Hematopoietic multipotent progenitor cell treated with erythropoietin and hydrocortisone succinate and interleukin-3 and kit ligand, for 8 days (in vitro differentiated cells): Measurements from ENCODE around the gene RNF123.
"Not testable (repeated sequence)": the region's sequence is repeated elsewhere in the genome, so short reads cannot be mapped to it uniquely, and the experiment has no call there.

Experiments
- DNase-seq: peaks from one replicate; pipeline ENCODE4 v3.0.0-alpha.2; 2015

Gene RNF123

DNA sequence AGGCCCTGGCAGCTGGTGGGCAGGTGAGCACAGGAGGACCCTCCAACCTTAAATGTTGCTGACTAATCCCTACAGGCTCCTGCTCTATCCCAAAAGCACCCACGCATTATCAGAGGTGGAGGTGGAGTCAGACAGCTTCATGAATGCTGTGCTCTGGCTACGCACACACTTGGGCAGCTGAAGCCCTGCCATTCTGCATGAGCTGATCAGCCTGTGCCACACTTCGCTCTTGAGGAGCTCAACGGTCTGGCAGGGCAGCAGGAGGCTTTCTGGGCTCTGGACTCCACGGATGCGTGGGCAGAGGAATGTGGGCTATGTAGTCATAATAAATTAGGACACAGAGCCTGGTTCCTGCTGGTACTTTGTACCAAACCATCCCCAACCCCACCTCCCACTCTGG lies 6.2 kb upstream of the RNF123 start:
- DNase-seq = no peak

DNA sequence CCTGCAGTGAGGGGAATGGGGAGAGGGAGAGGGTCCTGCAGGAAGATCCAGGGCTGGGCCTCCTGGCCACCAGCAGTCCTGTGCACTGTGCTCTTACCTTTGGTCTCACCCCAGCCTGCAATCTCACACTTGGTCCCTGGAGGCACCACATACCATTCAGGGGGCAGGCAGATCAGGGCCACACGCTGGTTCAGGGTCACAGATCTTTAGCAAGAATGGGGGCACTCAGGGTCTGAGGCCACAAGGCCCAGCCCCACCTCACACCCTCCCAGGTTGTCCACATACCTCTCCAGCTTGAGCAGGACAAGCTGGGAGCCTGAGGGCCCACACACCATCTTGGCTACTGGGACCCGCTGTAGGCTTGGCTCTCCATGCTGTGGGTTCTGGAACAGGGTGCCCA lies 4.9 kb upstream of the RNF123 start:
- not testable (repeated sequence) for DNase-seq

DNA sequence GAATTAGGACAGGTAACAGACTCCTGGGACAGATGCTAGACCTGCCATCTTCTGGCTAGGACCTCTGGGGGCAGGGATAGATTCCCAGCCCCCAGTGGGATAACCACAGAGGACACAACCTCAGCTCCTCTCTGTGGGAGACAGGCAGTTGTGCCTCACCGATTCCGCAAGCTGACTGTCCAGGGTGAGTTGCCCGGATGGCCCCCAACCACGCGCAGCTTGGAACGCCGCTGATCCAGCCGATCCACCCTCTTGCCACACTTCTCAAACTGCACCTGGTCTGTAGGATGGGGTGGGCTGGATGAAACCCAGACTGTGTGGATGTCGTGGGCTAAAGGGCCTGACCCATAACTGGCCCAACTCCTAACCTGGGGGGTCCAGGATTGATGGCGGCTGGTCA lies 4.3 kb upstream of the RNF123 start:
- not testable (repeated sequence) for DNase-seq

DNA sequence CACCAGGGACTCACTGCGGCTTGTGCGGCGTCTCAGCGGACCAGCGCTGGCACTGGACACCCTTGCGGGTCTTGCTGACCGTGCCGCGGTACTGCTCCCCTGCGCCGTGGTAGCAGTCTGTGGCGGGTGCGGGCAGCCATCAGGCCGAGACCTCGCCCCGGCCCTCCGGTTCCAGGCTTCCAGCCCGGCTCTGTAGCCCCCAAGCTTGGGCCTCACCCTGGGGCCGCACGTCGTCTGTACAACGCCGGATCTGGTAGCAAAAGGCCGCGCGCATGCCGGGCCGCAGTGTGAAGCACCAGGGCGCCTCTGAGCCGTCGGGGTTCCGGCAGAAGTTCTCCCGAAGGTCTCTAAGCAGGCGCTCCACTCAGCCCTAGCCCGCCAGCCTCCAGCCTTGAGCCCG lies 3.5 kb upstream of the RNF123 start:
- DNase-seq = not testable (repeated sequence)

DNA sequence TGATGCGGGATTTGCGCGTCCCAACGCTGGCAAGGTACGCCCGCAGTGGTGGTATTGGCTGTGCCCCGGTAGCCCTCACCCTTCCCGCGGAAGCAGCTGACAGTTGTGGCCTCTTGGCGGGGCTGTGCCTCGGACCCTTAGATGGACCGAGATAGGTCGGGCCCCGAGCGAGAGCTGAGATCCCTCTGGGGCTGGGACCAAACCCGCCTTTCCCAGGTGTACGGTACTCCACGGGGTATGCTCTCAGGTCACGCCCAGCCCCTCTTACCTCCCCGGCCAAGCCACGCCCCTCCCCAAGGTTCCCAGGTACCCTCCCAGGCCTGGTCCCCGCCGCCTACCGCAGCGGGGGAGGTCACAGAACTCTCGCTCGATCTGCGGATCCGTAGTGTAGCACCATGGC lies 3.0 kb upstream of the RNF123 start:
- DNase-seq = peak; percentile 51

DNA sequence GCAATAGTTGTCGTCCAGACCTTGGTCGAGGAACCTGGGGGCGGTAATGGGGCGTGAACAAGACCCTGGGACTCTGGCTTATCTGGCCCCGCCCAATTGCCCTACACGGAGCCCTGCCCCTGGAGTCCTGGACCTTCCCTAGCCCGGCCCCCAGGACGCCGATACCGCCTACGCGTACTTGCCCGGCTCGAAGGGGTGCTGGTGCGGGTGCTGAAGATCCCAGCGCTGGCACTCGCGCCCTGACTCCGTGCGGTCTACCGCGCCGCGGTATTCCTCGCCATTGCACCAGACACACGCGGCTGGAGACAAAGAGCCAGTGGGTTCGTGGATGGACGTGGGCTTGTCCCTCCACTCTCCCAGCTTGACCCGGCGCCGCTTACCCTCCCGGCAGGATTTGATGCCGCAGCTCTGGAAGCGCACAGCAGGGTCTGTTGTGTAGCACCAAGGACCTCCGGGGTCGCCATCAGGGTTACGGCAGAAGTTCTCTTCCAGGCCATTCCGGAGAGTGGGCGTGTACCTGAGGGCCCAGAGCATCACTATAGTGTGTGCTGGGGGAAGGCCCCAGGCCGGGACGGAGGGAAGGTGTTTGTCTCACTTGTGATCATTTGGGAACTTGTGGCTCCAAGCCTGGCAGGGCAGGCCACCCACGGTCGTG lies 2.5 kb upstream of the RNF123 start:
- peak; percentile 93 for DNase-seq

DNA sequence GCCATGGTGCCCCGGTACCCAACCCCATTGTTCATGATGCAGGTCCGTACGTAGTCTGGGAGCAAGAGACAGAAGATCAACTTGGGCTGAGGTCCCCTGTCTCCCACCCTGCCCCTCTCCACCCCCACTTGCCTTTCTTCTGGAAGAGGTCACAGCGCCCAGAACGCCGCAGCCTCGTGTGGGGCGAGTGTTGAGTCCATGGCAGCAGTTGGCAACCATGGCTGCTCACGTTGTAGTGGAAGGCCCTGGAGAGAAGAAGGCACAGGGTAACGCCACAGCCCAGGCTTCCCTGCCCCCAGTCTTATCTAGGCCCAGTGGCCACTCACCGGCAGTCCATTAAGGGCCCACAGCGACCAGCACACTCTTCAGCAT lies 1.9 kb upstream of the RNF123 start:
- not testable (repeated sequence) for DNase-seq

DNA sequence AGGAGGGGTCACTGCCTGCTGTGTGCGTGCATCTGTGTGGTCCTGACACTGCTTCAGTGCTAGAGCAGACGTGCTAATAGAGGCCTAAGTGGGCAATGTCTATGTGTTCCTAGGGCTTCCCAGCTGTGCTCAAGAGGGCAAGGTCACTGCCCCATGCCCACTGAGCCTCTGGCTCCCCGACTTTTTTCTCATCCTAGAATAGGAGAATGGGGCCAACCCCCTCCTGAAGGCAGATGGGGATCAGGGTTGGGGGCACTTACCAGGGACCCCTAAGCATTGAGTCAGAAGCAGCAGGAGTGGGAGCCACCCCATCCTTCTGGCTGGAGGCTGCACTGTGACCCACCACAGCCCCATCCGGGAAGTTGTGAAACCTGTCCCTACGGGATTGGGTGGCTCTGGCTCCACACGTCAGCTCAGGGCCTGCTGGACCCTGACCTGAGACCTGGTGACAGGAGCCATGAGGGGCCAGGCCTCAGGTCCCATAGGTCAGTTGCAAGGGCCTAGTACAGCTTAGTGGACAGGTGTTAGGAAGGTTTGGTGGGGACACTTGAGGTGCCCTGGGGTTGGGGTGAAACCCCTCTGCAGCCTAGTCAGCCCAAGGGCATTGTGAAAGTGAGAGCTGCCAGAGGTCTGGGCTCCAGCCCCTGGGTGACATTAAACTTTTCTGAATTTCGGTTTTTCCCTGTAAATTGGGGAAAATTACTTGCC lies 865 bp upstream of the RNF123 start:
- DNase-seq = not testable (repeated sequence)

DNA sequence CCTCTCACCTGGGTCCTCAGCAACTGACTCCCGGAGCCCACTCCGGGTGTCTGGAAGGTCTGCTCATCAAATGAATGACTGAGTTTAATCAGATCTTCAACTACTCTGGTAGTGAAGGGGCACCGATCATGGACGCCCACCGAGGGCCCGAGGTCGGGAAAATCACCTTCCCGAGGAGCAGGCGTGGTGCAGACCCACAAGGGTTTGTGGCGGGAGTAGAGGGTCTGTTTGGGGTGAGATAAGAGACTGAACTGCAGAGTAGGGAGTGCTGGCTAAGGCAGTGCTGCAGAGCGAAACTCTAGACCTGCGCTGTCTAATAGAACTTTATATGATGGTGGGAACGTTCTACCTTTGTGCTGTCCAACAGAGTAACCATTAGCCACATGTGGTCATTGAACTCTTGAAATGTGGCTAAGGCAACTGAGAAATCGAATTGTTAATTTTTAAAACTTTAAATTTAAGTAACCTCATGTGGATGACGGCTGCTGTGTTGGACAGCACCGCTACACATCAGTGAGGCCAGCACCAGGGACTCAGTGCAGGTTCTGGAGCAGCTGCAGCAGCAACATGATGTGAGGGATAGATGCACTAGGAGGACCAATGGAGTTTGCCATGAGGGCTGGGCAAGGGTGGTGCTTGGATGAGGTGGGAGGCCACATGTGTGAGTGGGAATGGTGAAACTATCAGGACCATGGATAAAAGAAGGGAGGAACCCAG lies 709 bp downstream of the RNF123 start:
- peak; percentile 85 for DNase-seq

DNA sequence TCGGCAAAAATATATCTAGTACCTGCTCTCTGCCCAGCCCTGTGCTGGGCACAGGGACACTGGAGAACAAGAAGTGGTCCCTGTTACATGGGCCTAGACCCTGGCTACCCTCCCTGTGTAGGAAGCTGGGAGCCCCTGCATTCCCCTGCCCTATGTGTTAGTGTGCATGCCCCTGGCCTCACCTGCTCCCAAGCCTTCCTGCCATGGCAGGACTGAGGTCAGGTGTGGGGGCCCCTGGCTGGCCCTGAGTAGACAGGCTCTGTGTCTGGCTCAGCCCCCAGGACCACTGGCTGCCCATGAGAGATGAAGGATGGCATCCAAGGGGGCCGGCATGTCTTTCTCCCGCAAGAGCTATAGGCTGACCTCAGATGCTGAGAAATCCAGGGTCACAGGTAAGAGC lies 1.5 kb downstream of the RNF123 start:
- not testable (repeated sequence) for DNase-seq

DNA sequence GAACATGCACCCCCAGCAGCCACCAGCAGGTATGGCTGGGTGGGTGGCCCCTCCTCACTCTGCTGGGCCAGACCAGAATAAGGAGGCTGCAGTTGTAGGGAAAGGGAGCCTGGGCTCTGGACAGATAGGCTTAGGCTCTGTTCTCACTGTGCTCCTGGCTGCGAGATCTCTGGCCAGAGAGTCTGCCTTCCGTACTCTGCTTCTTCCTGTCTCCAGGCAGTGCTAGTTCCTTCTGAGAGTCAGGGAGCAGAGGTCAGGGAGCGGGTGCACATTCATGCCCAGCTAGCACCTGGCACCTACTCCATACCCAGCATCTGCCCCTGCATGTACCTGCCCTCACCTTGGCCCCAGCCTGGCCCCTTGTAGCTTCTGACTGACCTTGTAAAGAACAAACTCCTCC lies 2.1 kb downstream of the RNF123 start:
- DNase-seq = not testable (repeated sequence)

DNA sequence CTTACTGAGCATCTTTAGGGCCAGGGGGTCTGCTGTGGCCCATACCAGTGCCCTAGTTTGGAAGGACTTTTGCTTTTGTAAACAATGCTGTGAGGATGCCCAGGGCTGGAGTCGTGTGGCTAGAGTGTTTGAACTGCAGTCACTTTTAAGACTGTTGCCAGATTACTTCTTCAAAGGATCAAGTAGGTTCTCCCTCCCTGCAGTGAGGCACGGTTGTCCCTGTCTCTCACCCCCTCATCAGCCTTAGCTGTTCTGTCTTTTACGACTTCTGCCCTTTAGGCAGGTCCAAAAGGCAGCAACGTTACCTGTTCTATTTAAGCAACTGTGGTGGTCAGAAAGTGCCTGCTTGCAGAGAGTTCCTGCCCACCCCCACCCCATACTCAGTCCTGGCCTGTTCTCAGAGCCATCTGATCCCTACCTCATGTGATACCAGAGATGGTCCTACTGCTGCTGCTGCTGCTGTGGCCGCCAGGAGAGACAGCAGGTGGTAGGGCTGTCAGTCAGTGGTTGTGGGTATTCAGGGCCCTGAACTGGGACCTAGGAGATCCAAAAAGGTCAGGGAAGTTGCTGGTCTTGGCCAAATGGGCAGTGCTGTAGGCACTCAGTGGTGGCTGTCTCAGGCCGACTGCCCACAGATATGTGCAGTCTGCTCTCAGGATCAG lies 5.2 kb downstream of the RNF123 start:
- not testable (repeated sequence) for DNase-seq

DNA sequence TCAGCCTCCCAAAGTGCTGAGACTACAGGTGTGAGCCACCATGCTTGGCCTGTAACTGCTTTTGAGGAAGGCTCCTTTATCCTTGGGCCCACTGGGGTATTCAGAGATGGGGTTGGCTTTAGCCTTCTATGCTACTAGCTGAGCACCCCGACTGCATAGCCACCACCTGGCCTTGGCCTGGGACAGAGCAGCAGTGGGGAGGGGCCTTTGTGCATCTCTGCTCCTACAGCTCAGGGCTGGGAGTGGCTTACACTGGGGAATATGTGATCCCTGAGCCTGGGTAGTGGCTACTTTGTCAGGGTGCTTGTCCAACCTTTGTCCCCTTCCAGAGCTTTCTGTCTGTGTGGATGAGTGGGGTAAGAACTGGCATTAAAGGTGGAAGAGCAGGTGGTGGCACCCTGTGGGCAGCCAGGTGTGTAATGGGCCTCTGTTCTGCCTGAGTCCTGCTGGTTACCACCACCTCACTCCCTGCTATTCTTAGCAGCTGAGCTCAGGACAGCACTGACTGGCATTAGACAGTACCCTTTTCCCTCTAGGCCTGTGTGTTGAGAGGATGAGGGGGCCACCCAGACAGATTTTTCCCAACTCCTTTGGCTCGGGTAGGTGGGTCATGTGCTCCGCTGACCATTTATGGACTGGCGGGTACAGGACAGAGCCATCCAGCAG lies 6.1 kb downstream of the RNF123 start:
- DNase-seq = not testable (repeated sequence)

DNA sequence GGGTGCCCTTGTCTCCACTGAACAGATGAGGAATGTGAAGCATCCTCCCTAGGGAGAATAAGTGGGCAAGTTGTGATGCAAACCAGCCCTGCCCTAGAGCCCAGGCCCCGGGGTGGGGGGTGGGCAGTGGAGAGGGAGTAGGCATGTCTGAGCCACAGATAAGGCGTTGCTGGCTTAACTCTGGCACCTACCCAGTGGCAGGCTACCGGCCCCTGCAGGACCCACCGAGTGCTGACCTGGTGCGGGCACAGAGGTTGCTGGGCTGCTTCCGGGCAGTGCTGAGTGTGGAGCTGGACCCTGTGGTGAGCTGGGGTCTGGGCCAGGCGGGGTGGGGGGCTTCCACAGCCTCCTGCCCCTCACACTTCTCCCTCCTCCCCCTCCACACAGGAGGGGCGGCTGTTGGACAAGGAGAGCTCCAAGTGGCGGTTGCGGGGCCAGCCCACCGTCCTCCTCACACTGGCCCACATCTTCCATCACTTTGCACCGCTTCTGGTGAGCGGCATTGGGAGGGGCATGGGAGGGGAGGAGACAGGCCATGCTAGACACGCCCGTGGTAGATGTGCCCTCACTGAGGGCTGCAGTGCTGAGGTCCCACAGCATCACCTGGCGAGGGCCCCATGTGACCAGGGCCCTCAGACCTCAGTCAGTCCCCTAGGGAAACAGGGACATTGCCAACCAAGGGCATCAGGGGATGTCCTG lies 10.1 kb downstream of the RNF123 start:
- peak; percentile 53 for DNase-seq

DNA sequence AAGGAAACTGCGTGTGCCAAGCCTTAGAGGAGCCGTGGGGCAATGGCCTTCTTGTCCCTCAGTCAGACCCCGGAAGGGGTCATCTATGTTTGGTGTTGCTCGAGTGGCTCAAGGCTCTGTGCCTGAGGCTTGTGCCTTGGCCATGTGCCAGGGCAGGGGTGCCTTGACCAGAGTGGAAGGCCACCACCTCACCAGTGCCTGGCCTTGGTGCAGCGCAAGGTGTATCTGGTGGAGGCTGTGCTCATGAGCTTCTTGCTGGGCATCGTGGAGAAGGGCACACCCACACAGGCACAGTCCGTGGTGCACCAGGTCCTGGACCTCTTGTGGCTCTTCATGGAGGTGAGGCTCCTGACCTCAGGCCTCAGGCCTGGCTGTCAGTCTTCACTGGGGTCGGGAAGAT lies 10.7 kb downstream of the RNF123 start:
- no peak for DNase-seq

DNA sequence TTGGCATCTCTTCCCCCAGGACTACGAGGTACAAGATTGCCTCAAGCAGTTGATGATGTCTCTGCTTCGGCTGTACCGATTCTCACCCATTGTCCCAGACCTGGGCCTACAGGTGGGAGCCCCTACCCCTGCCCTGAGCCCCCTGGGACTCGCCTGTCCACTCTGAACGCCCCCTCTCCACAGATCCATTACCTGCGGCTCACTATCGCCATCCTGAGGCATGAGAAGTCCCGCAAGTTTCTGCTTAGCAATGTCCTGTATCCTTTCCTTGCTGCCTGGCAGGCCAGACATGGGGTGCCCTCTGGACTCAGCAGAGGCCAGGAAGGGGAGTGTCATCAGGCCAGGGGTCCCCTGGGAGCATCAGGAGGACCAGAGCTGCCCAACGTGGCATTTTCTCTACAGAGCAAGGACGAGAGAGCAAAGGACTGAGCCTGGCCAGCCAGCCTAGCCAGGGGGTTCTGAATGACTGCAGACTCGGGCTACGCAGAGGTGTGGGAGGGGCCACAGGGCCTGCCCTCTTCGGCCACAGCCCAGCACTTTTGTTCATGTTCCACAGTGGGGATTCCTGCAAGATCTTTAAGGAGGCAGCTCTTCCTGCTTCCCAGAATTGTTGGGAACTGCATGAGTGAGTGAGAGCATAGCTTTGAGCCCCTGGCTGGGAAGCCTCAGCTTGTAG lies 11.2 kb downstream of the RNF123 start:
- no peak for DNase-seq

DNA sequence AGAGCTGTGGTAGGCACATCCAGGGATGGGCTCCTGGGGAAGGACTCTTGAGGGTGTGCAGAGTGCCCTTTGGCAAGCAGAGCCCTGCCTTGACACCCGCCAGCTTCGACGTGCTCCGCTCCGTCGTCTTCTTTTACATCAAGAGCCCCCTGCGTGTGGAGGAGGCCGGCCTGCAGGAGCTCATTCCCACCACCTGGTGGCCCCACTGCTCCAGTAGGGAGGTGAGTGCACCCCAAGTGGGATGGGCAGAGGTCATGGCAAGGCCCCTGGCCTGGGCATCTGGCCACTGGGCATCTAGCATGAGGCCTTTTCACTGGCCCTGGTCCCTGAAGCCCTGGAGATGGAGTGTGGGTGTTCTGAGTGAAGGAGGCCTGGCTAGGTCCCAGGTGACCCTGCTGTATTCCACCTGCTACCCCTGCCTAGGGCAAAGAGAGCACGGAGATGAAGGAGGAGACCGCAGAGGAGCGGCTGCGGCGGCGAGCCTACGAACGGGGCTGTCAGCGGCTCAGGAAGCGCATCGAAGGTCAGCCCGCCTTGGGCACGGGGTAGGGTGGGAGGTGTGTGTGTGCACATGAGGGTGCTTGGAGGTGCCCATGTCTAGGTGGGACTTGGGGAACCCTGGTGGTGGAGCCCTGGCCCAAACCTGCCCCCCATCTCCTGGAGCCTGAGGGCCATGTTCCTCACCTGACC lies 12.2 kb downstream of the RNF123 start:
- no peak for DNase-seq

DNA sequence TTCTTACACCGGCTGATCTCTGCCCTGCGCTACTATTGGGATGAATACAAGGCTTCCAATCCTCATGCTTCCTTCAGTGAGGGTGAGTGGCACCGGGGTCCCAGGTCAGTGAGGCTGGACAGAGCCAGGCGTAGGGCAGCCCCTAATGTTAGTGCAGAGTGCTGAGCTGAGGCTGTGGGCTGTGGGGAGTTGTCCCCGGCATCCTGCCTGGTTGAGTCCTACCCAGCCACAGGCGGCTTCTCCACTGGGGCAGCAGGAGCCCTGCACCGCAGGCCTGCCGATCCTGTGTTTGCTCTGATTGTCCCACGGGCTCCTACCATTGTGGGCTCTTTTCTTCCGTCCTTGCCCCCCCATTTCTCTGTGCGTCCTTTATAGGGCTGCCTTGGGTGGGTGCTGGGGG lies 13.3 kb downstream of the RNF123 start:
- no peak for DNase-seq

DNA sequence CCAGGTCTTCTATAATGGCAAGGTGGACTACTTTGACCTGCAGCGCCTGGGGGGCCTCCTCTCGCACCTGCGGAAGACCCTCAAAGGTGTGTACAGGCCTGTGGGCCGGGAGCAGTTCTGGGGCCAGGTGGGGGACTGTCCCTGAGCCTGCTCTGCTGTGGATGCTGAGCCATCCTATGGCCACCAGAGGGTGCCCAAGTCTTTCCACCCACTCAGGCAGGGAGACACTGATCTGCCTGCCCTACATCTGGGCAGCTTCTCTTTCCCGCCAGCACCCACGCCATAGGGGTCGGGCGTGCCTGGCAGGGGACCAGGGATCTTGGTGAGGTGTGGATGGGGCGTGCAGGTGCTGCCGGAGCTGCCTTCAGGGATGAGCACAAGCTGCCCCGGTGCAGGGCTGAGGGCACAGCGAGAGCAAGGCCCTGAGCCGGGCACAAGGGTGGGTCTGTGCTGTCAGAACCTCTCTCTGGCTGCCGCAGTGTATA lies 14.1 kb downstream of the RNF123 start:
- peak; percentile 80 for DNase-seq

DNA sequence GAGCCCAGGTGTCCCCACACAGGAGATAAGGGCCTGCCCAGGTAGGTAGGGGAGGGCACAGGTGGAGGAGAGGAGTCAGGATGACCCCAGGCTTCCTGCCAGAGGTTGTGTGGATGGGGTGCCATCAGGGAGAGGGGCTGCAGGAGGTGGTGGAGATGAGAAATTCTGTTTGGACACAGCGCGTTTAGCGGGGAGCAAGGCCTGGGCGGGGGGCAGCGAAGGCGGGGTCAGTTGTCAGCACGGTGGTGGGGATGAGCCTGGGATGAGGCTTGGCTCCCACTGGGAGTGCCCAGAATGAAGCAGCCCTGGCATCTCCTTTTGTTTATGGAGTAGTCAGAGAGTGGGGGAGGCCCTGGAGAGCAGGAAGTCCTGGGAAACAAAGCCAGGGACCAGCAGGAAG lies 14.6 kb downstream of the RNF123 start:
- DNase-seq = no peak

DNA sequence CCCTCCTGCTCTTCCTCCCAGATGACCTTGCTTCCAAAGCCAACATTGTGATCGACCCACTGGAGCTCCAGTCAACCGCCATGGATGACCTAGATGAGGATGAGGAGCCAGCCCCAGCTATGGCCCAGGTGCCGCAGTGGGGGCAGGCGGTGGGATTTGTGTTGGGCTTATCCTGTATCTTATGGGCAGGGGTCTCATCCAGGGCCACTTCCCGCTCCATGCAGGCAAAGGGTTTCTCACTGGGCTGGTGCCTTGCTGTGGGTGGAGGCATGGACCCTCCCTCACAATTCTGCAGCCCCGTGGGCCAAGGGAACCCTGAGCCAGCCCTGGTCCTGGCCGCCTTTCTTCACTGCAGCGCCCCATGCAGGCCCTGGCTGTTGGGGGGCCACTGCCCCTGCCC lies 15.3 kb downstream of the RNF123 start:
- DNase-seq = no peak
